ENCODE measurements around the gene FBXW8.

DNA sequence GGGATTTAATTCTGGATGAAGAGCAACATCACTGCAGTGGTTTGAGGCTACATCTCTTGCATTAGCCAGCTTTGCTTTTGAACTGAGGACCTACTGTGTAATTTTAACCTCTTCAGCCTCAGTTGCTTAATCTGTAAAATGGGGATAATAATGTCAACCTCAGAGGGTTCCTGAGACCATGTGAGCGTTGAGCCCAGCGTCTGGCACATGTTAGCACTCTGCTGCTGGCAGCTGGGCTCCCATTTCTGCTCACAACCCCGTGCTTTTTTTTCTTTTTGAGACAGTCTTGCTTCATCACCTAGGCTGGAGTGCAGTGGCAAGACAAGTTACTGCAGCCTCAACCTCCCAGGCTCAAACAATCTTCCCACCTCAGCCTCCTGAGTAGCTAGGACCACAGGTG is 156.9 kb downstream of the FBXW8 start:
- TF ChIP-seq, protein P1, sequence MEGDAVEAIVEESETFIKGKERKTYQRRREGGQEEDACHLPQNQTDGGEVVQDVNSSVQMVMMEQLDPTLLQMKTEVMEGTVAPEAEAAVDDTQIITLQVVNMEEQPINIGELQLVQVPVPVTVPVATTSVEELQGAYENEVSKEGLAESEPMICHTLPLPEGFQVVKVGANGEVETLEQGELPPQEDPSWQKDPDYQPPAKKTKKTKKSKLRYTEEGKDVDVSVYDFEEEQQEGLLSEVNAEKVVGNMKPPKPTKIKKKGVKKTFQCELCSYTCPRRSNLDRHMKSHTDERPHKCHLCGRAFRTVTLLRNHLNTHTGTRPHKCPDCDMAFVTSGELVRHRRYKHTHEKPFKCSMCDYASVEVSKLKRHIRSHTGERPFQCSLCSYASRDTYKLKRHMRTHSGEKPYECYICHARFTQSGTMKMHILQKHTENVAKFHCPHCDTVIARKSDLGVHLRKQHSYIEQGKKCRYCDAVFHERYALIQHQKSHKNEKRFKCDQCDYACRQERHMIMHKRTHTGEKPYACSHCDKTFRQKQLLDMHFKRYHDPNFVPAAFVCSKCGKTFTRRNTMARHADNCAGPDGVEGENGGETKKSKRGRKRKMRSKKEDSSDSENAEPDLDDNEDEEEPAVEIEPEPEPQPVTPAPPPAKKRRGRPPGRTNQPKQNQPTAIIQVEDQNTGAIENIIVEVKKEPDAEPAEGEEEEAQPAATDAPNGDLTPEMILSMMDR (conservative IDR thresholded peaks at IDR 0.05 in 1 of 2, IDR thresholded peaks at IDR 0.05 in 1 of 2; ENCODE audit: extremely low read depth in 1 of 2, insufficient read depth in 1 of 2, low read depth in 1 of 2, low read length in 2 of 2): no peak
- no peak for TF ChIP-seq EZH2 (IDR thresholded peaks at IDR 0.05; ENCODE audit: borderline replicate concordance, low read length)

Measured in mammary epithelial cell (primary cell).